HEK293T (cell line): ENCODE data around the gene ELK3.

Source experiments
- ARNT ChIP-seq: fragments of 450-650 bp; IDR thresholded peaks from 2 replicates; pipeline ENCODE4 v1.6.1; 2017; ENCODE audit warnings: mild to moderate bottlenecking
- CTBP1 ChIP-seq: fragments of 450-650 bp; IDR thresholded peaks from 2 replicates; pipeline ENCODE4 v1.6.1; 2016; ENCODE audit warnings: borderline replicate concordance
- FOXM1 ChIP-seq: fragments of 450-650 bp; IDR thresholded peaks from 2 replicates; pipeline ENCODE4 v1.6.1; 2017; ENCODE audit warnings: mild to moderate bottlenecking, borderline replicate concordance
- HDGF ChIP-seq: fragments of 450-650 bp; IDR thresholded peaks from 2 replicates; pipeline ENCODE4 v1.6.1; 2017; ENCODE audit warnings: antibody characterized with exemption, borderline replicate concordance

DNA sequence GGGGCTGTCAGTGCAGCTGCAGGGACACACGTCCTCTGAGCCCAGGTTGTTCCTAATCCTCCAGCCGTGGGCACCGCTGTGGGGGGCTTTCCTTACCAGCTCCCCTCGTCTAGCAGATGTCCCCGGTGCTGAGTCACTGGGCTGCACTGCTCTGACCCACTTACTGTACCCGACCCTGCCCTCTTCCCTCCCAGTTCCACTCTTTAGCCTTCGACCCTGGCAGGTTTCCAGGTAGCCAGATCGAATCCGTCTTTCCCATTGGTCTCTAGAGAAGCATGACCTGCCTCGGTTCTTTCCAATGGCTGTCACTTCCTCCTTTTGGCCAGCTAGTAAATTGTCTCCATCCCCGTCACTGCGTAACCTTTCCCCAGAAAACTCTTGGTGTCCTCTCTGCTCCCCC, 48.4 kb downstream of the ELK3 start:
- TF ChIP-seq FOXM1 (no peak), CTBP1 (no peak), ARNT (no peak), HDGF (no peak)
